Measurements from ENCODE around the gene HOOK1.

GRCh38 chr1:59798600-59798999 lies 16.1 kb upstream of the HOOK1 start:
- TF ChIP-seq TAF1 (IDR thresholded peaks at IDR 0.05; ENCODE audit: borderline replicate concordance, low read depth, low read length) (no peak), GABPA (IDR thresholded peaks at IDR 0.05; ENCODE audit: low read depth) (no peak), EP300 (IDR thresholded peaks at IDR 0.05; ENCODE audit: borderline replicate concordance in 1 of 2, low read depth in 1 of 2, low read length in 1 of 2) (no peak)

All from SK-N-SH (cell line).